BJ (cell line): Measurements from ENCODE around the gene PERCC1. TPM values are rescaled to one million over a fixed set of nuclear protein-coding genes. Genes with fewer than 3 reads are reported as not detected.
"Not testable (repeated sequence)": the region's sequence is repeated elsewhere in the genome, so short reads cannot be mapped to it uniquely, and the experiment has no call there.

Experiments used
- CTCF ChIA-PET: fragments of 350-600 bp; formaldehyde crosslinking; extraction: SDS; loops from one replicate; lab custom pipeline; 2021; ENCODE audit warnings: antibody characterized with exemption, inconsistent platforms; lab: Yijun Ruan, JAX
- POLR2A ChIA-PET: fragments of 300-600 bp; sonication (Branson Sonifier 250); formaldehyde crosslinking; extraction: SDS; loops from one replicate; lab custom pipeline; 2021; ENCODE audit warnings: antibody characterized with exemption; lab: Charles Lee
- DNase-seq: peaks from one replicate; pipeline ENCODE4 v3.0.0-alpha.2; 2011; ENCODE audit warnings: low read depth
- H3K27me3 ChIP-seq: 2 replicates; pipeline ENCODE4 v1.6.0; 2011; ENCODE audit warnings: low read length; ENCODE audit not compliant: control insufficient read depth, insufficient read depth
- H3K36me3 ChIP-seq: 2 replicates; pipeline ENCODE4 v1.5.1; 2011; ENCODE audit warnings: low read length; ENCODE audit not compliant: control insufficient read depth, insufficient read depth
- H3K4me3 ChIP-seq: 2 replicates; pipeline ENCODE4 v1.5.1; 2011; ENCODE audit warnings: low read depth, mild to moderate bottlenecking, control low read depth, low read length
- CTCF ChIP-seq: IDR thresholded peaks from 2 replicates; pipeline ENCODE4 v1.5.1; 2011; ENCODE audit warnings: low read depth, mild to moderate bottlenecking, control low read depth, inconsistent platforms, low read length, moderate library complexity; ENCODE audit not compliant: insufficient read depth
- polyA plus RNA-seq: library from polyadenylated mRNA; depleted of rRNA; stranded (reverse); fragments of >200 nt; gene quantifications from 2 replicates; pipeline ENCODE4 v1.2.3, GENCODE V29; 2011; rRNA removed

PERCC1 gene
- polyA plus RNA-seq, 1 experiment, result not detected

GRCh38 chr16:1474796-1475551 lies 44.1 kb downstream of the PERCC1 start, which contains the start of gene CLCN7:
Gene CLCN7 (minus strand): TSS chr16:1475028. CDS start chr16:1474974, 54 bp downstream.
- ChIA-PET POLR2A (no interaction called here), CTCF (no interaction called here)
- DNase-seq, result peak; percentile 18
- TF ChIP-seq CTCF, result no peak
- Histone ChIP-seq H3K27me3 (no peaks in the 10 kb centered on the region), H3K36me3 (no peaks in the 10 kb centered on the region), H3K4me3 (peak within 1 kb of the TSS; percentile 69)

GRCh38 chr16:1475552-1476114 lies 44.8 kb downstream of the PERCC1 start:
- ChIA-PET CTCF (no interaction called here), POLR2A (no interaction called here)

GRCh38 chr16:1477033-1477432 lies 46.2 kb downstream of the PERCC1 start:
- H3K4me3 ChIP-seq, result no peak overlapping the region
- ChIA-PET POLR2A (no interaction called here), CTCF (no interaction called here)
- H3K27me3 ChIP-seq, result no peaks in the 10 kb centered on the region
- no peaks in the 10 kb centered on the region for H3K36me3 ChIP-seq
- no peak for DNase-seq
- TF ChIP-seq CTCF, result no peak

More at GRCh38 chr16:1475552-1476114, 44.8 kb downstream of the PERCC1 start:
- Histone ChIP-seq H3K4me3 (peak overlapping the region; percentile 69), H3K36me3 (no peaks in the 10 kb centered on the region), H3K27me3 (no peaks in the 10 kb centered on the region)
- DNase-seq, result no peak
- no peak for TF ChIP-seq CTCF

GRCh38 chr16:1478937-1479336 lies 48.1 kb downstream of the PERCC1 start:
- H3K4me3 ChIP-seq, H3K36me3 ChIP-seq, H3K27me3 ChIP-seq, DNase-seq, POLR2A ChIA-PET: not testable (repeated sequence)
- CTCF ChIA-PET, result interaction anchor here (1.1 kb wide), 1 partner anchor 245 kb away, joined by 3 read pairs; no protein-coding TSS in a partner anchor

GRCh38 chr16:1481906-1482835 lies 51.3 kb downstream of the PERCC1 start:
- H3K27me3 ChIP-seq, result no peaks in the 10 kb centered on the region
- TF ChIP-seq CTCF, result no peak
- POLR2A ChIA-PET, result no interaction called here
- CTCF ChIA-PET, result interaction anchor here (1.0 kb wide), 1 partner anchor 12 kb away, joined by 3 read pairs; no protein-coding TSS in a partner anchor
- no peak for DNase-seq
- H3K4me3 ChIP-seq, result no peak overlapping the region
- no peaks in the 10 kb centered on the region for H3K36me3 ChIP-seq

Other genes with a start within 250 kb of the PERCC1 start
- gene TPSG1, start 205.8 kb upstream of the PERCC1 start, polyA plus RNA-seq, result not detected in 2 replicates
- gene TPSB2, start 200.9 kb upstream of the PERCC1 start, polyA plus RNA-seq, result not detected in 2 replicates
- gene TPSAB1, start 190.4 kb upstream of the PERCC1 start, polyA plus RNA-seq, result not detected in 2 replicates
- not detected in 2 replicates for gene TPSD1, start 175.0 kb upstream of the PERCC1 start, polyA plus RNA-seq
- gene UBE2I, start 121.4 kb upstream of the PERCC1 start, polyA plus RNA-seq, result 81.2 and 138 TPM in 2 replicates
- gene BAIAP3, start 97.4 kb upstream of the PERCC1 start, polyA plus RNA-seq, result 0.29 and 0.33 TPM in 2 replicates
- 43.1 and 52.3 TPM in 2 replicates for gene TSR3, start 79.2 kb upstream of the PERCC1 start, polyA plus RNA-seq
- gene GNPTG, start 79.1 kb upstream of the PERCC1 start, polyA plus RNA-seq, result 74.1 and 113 TPM in 2 replicates
- gene UNKL, start 16.4 kb upstream of the PERCC1 start, polyA plus RNA-seq, result 7.9 and 15.4 TPM in 2 replicates
- 13.3 and 19.3 TPM in 2 replicates for gene UQCC4, start 10.3 kb upstream of the PERCC1 start, polyA plus RNA-seq
- gene CCDC154, start 13.5 kb downstream of the PERCC1 start, polyA plus RNA-seq, result 0.04 and 0.23 TPM in 2 replicates
- gene CLCN7, start 44.0 kb downstream of the PERCC1 start, polyA plus RNA-seq, result 19.6 and 36.4 TPM in 2 replicates
- gene PTX4, start 57.9 kb downstream of the PERCC1 start, polyA plus RNA-seq, result not detected in 2 replicates
- 8.1 and 15.9 TPM in 2 replicates for gene TELO2, start 62.3 kb downstream of the PERCC1 start, polyA plus RNA-seq
- 42.4 and 81.9 TPM in 2 replicates for gene TMEM204, start 102.6 kb downstream of the PERCC1 start, polyA plus RNA-seq
- 5.3 and 10.4 TPM in 2 replicates for gene IFT140, start 181.0 kb downstream of the PERCC1 start, polyA plus RNA-seq
- gene CRAMP1, start 181.3 kb downstream of the PERCC1 start, polyA plus RNA-seq, result 5.2 and 8.0 TPM in 2 replicates
- gene JPT2, start 247.2 kb downstream of the PERCC1 start, polyA plus RNA-seq, result 46.2 and 47.6 TPM in 2 replicates